ENCODE results near the gene DAP. TPM values are rescaled to one million over a fixed set of nuclear protein-coding genes. Genes with fewer than 3 reads are reported as not detected.

Gene DAP
- total and polyA plus RNA-seq, 2 of the 13 experiments (the other 11 are each of a cell fraction or from before 2014, with no cell fraction given), result 22.0 to 57.5 TPM

- H3K27ac ChIP-seq (ENCODE audit: extremely low read length, insufficient read depth, low read length), result no peak overlapping the region
- H3K9ac ChIP-seq (ENCODE audit: insufficient read depth, low read depth, low read length), result no peak overlapping the region
- peaks cover 35% of the 10 kb centered on the region for H4K20me1 ChIP-seq (ENCODE audit: insufficient read depth, low read length)
- FAIRE-seq (no peak), ATAC-seq (no peak), DNase-seq (ENCODE audit: low spot score) (no peak)
- no peak overlapping the region for H3K4me3 ChIP-seq (replicated peaks in 1 of 3; ENCODE audit: insufficient read depth in 1 of 3, low read depth in 2 of 3, low read length in 3 of 3)
- in situ Hi-C loops (cut with HindIII; ENCODE audit: extremely low pct_ligation_motif_present, low pct_unique_long_range_greater_than_20kb) (no loop called here), intact Hi-C loops (cut with micrococcal nuclease; ENCODE audit: unreplicated experiment) (loop anchor here (5.0 kb wide), 1 partner anchor 157 kb away; no protein-coding TSS in a partner anchor)
- H3K4me2 ChIP-seq (ENCODE audit: low read depth, low read length), result no peak overlapping the region
- H3K79me2 ChIP-seq (ENCODE audit: insufficient read depth, low read length), result peaks cover 5% of the 10 kb centered on the region
- H3K36me3 ChIP-seq (replicated peaks in 1 of 2; ENCODE audit: control insufficient read depth in 1 of 2, insufficient read depth in 2 of 2, low read length in 2 of 2), result peaks cover 12 to 46% of the 10 kb centered on the region in 2 experiments
- H3K4me1 ChIP-seq (ENCODE audit: insufficient read depth, low read length), result no peaks in the 10 kb centered on the region
- ChIA-PET POLR2A (no interaction called here), CTCF (ENCODE audit: low intra/inter-chr PET ratio, low total read pairs) (no interaction called here)
- BruUV-seq (replicated peaks), result no TSS peak
- 96% methylated on average over 8 of the region's 8 CpGs for WGBS (ENCODE audit: low lambda C conversion rate)
- H3K27me3 ChIP-seq (ENCODE audit: control insufficient read depth in 1 of 2, insufficient read depth in 2 of 2, low read length in 2 of 2), result no peaks in the 10 kb centered on the region
- no peaks in the 10 kb centered on the region for H3K9me3 ChIP-seq (ENCODE audit: low read length)
- H2AFZ ChIP-seq (ENCODE audit: low read length), result no peak overlapping the region
- TF ChIP-seq NFYB (CRISPR knock-in tag; IDR thresholded peaks at IDR 0.05), result no peak
- TF ChIP-seq TGIF2 (CRISPR knock-in tag; IDR thresholded peaks at IDR 0.05), result no peak
- TF ChIP-seq ZNF484 (CRISPR knock-in tag; IDR thresholded peaks at IDR 0.05; ENCODE audit: borderline replicate concordance, low read depth), result no peak
- TF ChIP-seq ATM (IDR thresholded peaks at IDR 0.05; ENCODE audit: borderline replicate concordance), result no peak
- no peak for TF ChIP-seq THAP11 (CRISPR knock-in tag; IDR thresholded peaks at IDR 0.05)
- TF ChIP-seq KDM1A (CRISPR knock-in tag; IDR thresholded peaks at IDR 0.05), result no peak
- TF ChIP-seq ZHX2 (IDR thresholded peaks at IDR 0.05; ENCODE audit: low read depth), result no peak
- TF ChIP-seq ZHX2 (CRISPR knock-in tag; IDR thresholded peaks at IDR 0.05; ENCODE audit: borderline replicate concordance), result no peak
- no peak for TF ChIP-seq HDAC1 (CRISPR knock-in tag; IDR thresholded peaks at IDR 0.05)
- no peak for TF ChIP-seq E2F1 (CRISPR knock-in tag; IDR thresholded peaks at IDR 0.05)
- TF ChIP-seq ZNF550 (CRISPR knock-in tag; IDR thresholded peaks at IDR 0.05; ENCODE audit: borderline replicate concordance), result no peak
- no peak for TF ChIP-seq ZNF704 (CRISPR knock-in tag; IDR thresholded peaks at IDR 0.05; ENCODE audit: borderline replicate concordance)
- TF ChIP-seq ZNF160 (CRISPR knock-in tag; IDR thresholded peaks at IDR 0.05), result no peak
Measured at GRCh38 chr5:10699987-10700386, 61.0 kb downstream of the DAP start.

All from HepG2 (cell line).